ENCODE data around the gene ZNF326. TPM values are rescaled to one million over a fixed set of nuclear protein-coding genes. Genes with fewer than 3 reads are reported as not detected.
A peak's percentile ranks its signal among the peaks of the same experiment; 100 is the strongest.

The ZNF326 gene
- total RNA-seq (9.2 and 16.5 TPM in 2 replicates), polyA plus RNA-seq (27.9 and 36.1 TPM in 2 replicates)

DNA sequence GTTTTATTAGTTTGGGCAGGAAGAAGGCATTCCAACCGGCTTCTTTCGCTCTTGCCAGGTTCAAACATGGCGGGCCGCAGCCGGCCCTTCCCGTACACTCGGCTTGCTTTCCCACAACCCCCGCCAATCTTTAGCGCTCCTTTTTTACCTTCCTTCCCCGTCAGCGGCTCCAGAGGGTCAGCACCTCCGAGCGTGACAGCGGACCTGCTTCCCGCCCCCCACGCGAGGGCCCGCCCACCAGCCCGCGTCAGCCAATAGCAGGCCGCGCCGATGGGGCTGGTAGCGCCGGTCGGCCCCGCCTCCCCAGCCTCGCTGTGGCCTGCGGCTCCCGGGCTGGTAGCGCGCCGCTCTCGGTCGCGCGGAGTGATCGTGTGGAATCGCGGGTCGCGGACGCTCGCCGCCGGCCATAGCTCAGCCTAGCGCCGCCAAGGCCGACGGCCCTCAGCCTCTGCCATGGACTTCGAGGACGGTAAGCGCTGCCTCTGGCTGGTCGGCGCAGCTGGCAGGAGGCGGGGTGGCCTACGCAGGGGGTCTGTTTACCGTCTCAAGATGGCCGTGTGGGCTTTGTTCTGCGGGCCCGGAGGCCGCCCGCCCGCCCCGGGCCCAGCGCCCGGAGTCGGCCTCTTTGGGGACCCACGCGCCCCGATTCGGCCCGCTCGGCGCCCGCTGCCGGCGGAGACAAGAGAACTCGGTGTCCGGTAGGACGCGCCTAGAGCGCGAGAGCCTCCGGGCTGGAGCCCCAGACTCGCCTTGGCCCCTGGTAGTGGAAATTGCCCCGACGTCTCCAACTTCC, at the start of gene ZNF326:
Gene ZNF326 (plus strand): TSS at position 306 of the 793 bp plus-strand sequence. CDS start 148 bp downstream, at position 454.
- no peaks in the 10 kb centered on the region for H3K9me3 ChIP-seq (ENCODE audit: low read depth)
- peak; percentile 97 to 99 for DNase-seq (ENCODE audit: low read depth in 1 of 2, low spot score in 1 of 2)

DNA sequence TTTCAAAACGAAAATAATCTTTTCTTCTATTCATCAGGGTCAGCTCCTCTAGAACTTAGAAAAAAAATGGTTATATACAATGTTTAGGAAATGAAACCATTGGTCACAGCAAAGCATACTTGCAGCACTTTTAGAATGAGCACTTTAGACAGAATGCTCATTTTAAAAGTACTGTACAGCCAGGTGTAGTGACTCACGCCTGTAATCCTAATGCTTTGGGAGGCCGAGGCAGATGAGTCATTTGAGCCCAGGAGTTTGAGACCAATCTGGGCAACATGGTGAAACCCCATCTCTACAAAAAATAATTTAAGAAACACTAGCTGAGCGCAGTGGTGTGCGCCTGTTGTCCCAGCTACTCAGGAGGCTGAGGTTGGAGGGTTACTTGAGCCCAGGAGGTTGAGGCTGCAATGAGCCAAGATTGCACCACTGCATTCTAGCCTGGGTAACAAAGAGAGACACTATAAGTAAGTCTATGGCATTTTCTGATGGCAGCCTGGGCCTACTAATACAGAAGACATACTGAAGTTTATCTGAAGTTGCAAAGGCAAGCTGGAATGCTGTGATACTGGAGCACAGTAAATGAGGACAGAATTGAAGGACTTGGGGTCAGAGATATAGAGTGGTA, 48.9 kb upstream of the ZNF326 start:
- H3K4me1 ChIP-seq (ENCODE audit: low read depth), result peaks cover 5% of the 10 kb centered on the region
- no peak overlapping the region for H3K27ac ChIP-seq
- H3K36me3 ChIP-seq, result no peaks in the 10 kb centered on the region
- peak in 1 of 2 donors; percentile 19 for DNase-seq (ENCODE audit: low read depth in 1 of 2, low spot score in 1 of 2)
- no peak for TF ChIP-seq CTCF (IDR thresholded peaks at IDR 0.05; ENCODE audit: low read depth, low read length)
- H3K4me3 ChIP-seq, result no peak overlapping the region
- no peaks in the 10 kb centered on the region for H3K9me3 ChIP-seq (ENCODE audit: low read depth)
- H3K27me3 ChIP-seq, result no peaks in the 10 kb centered on the region

More for the DNA sequence above, at the start of gene ZNF326:
- Histone ChIP-seq H3K36me3 (peaks cover 3% of the 10 kb centered on the region), H3K4me3 (peak within 1 kb of the TSS; percentile 84), H3K27me3 (no peaks in the 10 kb centered on the region), H3K4me1 (ENCODE audit: low read depth) (peaks cover 34% of the 10 kb centered on the region), H3K27ac (peak within 1 kb of the TSS; percentile 97)
- TF ChIP-seq CTCF (IDR thresholded peaks at IDR 0.05; ENCODE audit: low read depth, low read length), result no peak

- DNase-seq (ENCODE audit: low read depth in 1 of 2, low spot score in 1 of 2), result no peak
- peaks cover 5% of the 10 kb centered on the region for H3K4me1 ChIP-seq (ENCODE audit: low read depth)
- no peaks in the 10 kb centered on the region for H3K9me3 ChIP-seq (ENCODE audit: low read depth)
- TF ChIP-seq CTCF (IDR thresholded peaks at IDR 0.05; ENCODE audit: low read depth, low read length), result no peak
- H3K27me3 ChIP-seq, result no peaks in the 10 kb centered on the region
- no peak overlapping the region for H3K27ac ChIP-seq
- no peaks in the 10 kb centered on the region for H3K36me3 ChIP-seq
- H3K4me3 ChIP-seq, result no peak overlapping the region
Measured at GRCh38 chr1:89946532-89946931, 48.4 kb upstream of the ZNF326 start.

DNA sequence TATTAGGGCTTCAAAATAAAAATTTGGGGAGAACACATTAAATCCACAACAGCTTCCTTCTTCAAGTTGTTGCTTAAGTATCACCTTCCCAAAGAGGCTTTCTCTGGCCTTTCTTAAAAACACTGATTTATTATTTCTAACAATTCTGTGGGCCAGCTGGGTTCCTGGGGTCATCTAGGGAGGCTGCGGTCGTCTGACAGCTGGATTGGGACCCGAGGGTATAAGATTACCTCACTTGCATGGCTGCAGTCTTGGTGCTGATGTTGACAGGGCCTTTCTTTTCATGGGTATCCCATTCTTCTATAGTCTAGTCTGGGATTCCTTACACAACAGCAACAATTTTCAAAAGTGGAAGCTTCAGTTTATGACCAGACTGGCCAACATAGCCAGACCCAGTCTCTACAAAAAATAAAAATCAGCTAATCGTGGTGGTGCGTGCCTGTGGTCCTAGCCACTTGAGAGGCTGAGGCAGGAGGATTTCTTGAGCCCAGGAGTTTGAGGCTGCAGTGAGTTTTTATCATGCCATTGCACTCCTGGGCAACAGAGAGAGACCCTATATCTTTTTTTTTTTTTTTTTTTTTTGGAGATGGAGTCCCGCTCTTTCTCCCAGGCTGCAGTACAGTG, 46.1 kb upstream of the ZNF326 start:
- no peaks in the 10 kb centered on the region for H3K36me3 ChIP-seq
- no peaks in the 10 kb centered on the region for H3K4me1 ChIP-seq (ENCODE audit: low read depth)
- DNase-seq (ENCODE audit: low read depth in 1 of 2, low spot score in 1 of 2), result no peak
- H3K4me3 ChIP-seq, result no peak overlapping the region
- no peak overlapping the region for H3K27ac ChIP-seq
- H3K9me3 ChIP-seq (ENCODE audit: low read depth), result no peaks in the 10 kb centered on the region
- H3K27me3 ChIP-seq, result no peaks in the 10 kb centered on the region
- TF ChIP-seq CTCF (IDR thresholded peaks at IDR 0.05; ENCODE audit: low read depth, low read length), result no peak

GRCh38 chr1:89949991-89950624, 44.8 kb upstream of the ZNF326 start:
- no peak overlapping the region for H3K27ac ChIP-seq

More at GRCh38 chr1:89949991-89950624, 44.8 kb upstream of the ZNF326 start:
- Histone ChIP-seq H3K9me3 (ENCODE audit: low read depth) (no peaks in the 10 kb centered on the region), H3K4me1 (ENCODE audit: low read depth) (no peaks in the 10 kb centered on the region), H3K27me3 (no peaks in the 10 kb centered on the region), H3K4me3 (no peak overlapping the region), H3K36me3 (no peaks in the 10 kb centered on the region)
- DNase-seq (ENCODE audit: low read depth in 1 of 2, low spot score in 1 of 2), result no peak
- no peak for TF ChIP-seq CTCF (IDR thresholded peaks at IDR 0.05; ENCODE audit: low read depth, low read length)

All from cardiac muscle cell (in vitro differentiated cells and primary cell).